ENCODE measurements around the gene DNMBP.
A peak's percentile ranks its signal among the peaks of the same experiment; 100 is the strongest.
"Not testable (repeated sequence)": the region's sequence is repeated elsewhere in the genome, so short reads cannot be mapped to it uniquely, and the experiment has no call there.

The DNMBP gene

GRCh38 chr10:99855479-99856071 is 154.2 kb downstream of the DNMBP start:
- DNase-seq, result no peak

DNA sequence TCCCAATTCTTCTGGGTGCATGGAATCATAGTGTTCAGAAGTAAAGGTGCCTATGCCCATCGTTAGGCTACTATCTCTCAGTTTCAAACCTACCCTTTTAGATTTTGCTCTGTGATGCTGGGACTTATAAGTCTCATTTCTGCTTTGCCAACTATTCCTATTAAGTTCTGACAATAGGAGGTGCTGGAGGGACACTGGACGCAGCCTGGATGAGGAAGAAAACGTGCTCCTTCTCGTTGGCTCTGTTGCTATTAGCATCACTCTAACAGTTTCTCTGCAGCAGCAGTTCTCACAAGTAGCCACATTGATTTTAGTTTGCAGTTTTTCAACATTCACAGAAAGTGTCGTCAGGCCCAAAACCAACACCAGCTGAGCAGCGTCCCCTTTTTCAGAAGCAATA is 154.9 kb downstream of the DNMBP start:
- no peak for DNase-seq

GRCh38 chr10:99853655-99854054 is 156.1 kb downstream of the DNMBP start:
- no peak for DNase-seq

- DNase-seq, result peak; percentile 39
Measured at GRCh38 chr10:99852481-99853213, 157.1 kb downstream of the DNMBP start.

GRCh38 chr10:99851825-99852224 is 157.9 kb downstream of the DNMBP start:
- no peak for DNase-seq

DNA sequence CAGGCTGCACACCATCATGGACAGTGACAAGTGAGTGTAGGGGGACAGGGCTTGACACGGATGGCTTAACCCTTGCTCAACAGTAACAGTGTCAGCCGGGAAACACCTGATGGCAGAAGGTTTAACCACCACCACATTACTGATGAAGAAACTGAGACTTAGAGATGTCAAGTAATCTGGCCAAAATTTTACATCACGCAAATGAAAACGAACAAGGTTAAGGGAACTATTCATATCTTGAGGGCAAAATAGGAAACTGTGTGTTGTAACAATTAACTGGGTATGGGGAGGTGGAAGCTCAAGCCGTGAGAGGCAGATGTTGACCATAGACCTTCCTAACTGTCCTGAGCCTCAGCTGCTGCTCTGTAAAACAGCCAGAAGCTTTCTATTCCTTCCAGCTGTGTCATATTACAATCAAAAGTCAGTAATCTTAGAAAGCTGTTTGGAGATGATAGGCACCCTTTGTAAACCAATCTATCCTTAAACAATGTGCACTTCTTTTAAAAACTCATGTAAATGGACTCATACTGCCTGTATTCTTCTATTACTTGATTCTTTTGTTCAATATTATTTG is 158.9 kb downstream of the DNMBP start:
- DNase-seq, result no peak

DNA sequence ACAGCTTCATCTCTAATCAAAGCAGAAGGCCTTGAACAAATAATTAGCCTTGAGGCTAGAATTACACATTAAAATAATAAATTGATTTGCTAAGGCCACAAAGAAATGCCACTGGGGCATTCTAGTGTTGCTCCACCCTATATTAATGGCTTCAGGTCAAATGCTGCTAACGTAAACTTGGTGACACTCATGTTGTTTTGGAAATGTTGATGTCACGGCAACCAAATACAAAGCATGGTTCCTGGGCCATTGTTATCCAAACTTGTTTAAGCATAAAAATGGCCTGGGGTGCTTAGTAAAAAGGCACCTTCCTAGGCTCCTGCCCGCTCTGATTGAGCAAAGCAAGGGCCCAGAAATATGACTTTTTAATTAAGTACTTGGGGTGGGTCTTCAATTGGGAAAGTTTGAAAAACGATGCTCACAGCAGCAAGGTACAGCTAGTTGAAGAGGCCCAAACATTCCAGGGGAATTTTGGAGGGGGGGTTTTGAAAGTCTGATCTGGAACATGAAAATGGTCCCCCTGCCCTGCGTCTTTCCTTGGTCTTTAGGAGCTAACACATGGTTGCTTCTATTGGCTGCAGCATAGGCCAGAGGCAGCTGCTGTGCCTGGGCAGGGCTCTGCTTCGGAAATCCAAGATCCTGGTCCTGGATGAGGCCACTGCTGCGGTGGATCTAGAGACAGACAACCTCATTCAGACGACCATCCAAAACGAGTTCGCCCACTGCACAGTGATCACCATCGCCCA is 159.6 kb downstream of the DNMBP start:
- no peak for DNase-seq

GRCh38 chr10:99849536-99849935 is 160.2 kb downstream of the DNMBP start:
- no peak for DNase-seq

DNA sequence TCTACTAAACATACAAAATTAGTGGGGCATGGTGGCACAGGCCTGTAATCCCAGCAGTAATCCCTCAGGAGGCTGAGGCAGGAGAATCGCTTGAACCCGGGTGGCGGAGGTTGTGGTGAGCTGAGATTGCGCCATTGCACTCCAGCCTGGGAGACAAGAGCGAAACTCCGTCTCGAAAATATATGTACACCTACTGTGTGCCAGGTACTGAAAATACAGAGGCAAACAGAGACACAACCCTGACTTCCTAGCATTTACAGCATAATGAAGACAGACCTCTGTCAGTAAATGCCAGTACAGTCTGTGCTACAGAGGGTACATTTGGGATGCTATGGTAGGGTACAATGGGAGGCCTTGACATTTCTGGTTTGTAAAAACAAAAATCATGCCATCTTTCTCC is 160.7 kb downstream of the DNMBP start:
- no peak for DNase-seq

GRCh38 chr10:99845837-99846382 is 163.8 kb downstream of the DNMBP start:
- DNase-seq, result peak; percentile 73

- DNase-seq, result no peak
Measured at GRCh38 chr10:99844433-99844955, 165.3 kb downstream of the DNMBP start.

GRCh38 chr10:99843310-99843709 is 166.4 kb downstream of the DNMBP start:
- DNase-seq, result no peak

GRCh38 chr10:99841746-99842145 is 168.0 kb downstream of the DNMBP start:
- DNase-seq, result no peak

DNA sequence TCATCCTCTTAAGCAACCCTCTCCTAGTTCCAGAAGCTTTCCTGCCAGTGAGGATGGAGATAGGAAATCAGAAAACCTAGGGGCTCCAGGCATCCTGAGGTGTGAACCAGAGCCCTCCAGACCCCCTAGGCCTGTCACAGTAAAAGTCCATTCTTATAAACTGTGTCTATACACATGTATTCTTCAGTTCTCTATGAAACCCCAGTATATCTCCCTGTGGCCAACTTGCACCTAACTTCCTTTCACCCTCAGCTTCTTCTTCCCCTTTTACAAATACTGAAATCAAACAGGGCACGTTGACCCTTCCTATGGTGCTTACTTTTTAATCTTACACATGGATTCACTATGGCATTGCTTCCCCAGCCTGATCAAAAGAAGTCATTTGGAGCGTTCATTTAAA is 168.9 kb downstream of the DNMBP start:
- not testable (repeated sequence) for DNase-seq

- DNase-seq, result no peak
Measured at GRCh38 chr10:99836711-99837110, 173.0 kb downstream of the DNMBP start.

DNA sequence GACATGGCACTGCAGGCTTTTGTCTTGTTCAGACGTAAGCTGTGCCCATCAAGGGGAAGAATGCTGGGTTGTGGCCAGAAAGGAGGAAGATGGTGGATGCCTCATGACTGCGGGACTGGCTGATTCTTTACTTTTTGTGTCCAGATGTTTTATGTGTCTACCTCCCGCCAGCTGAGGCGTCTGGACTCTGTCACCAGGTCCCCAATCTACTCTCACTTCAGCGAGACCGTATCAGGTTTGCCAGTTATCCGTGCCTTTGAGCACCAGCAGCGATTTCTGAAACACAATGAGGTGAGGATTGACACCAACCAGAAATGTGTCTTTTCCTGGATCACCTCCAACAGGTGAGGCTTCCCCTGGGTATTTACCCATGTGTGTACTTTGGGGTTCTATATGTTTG is 173.8 kb downstream of the DNMBP start:
- DNase-seq, result no peak

DNA sequence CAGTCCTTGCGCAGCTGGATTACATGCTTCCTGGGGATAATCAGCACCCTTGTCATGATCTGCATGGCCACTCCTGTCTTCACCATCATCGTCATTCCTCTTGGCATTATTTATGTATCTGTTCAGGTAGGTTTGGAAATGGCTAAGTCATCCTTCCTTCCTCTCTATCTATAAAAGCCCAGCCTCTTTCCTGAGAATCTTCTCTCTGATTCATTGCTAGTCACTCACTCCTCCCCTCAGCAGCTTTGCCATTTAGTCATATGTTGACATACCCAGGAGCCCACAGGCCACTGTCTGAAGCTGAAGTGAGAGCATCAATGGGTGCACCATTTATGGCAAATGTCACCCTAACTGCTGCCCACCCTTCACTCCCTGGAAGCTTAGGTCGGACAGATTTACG is 175.3 kb downstream of the DNMBP start:
- peak; percentile 39 for DNase-seq

DNA sequence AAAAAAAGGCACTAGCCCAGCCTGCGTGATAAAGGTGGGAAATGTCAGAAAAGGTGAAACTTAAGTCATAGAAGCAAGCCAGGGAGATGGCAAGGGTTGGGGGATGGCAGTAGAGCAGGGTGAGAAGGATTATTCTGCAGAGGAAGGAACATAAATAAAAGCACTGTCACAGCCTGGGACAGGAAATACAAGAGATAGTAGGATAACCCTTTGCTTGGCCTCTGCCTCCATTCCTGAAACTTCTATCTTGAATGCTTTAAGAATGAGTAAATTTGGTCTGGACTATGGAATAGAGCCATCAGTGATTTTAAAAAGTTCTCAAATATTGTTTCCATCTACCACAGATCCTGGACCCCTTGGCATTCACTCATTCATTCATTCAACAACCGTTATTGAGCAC is 177.3 kb downstream of the DNMBP start:
- no peak for DNase-seq

DNA sequence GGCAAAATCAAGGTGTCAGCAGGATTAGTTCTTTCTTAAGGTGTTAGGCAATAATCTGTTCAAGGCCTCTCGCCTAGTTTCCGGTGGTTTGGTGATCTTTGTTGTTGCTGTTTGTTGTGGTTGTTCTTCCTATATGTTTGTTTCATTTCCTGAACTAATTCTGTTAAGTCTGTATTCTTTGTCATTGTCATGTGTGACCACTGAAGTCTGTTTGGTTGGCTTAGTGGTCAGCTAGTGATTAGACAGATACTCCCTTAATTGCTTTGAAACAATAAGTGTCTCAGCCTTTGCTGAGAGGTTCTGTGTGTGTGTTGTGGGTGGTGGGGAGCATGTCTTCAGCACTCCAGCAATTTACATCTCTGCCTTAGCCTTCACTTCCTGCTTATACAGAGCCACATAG is 181.3 kb downstream of the DNMBP start:
- DNase-seq, result no peak

GRCh38 chr10:99827936-99828335 is 181.8 kb downstream of the DNMBP start:
- DNase-seq, result no peak
